ENCODE results near the gene PDE7B. TPM values are rescaled to one million over a fixed set of nuclear protein-coding genes. Genes with fewer than 3 reads are reported as not detected.
"Not testable (repeated sequence)": the region's sequence is repeated elsewhere in the genome, so short reads cannot be mapped to it uniquely, and the experiment has no call there.

Gene PDE7B
- total RNA-seq, 1 donor from 2014 or later, result 0.05 TPM

GRCh38 chr6:136104556-136104955 lies 253.1 kb downstream of the PDE7B start:
- DNase-seq (ENCODE audit: low spot score), result no peak
- no peaks in the 10 kb centered on the region for H3K36me3 Mint-ChIP-seq (ENCODE audit: low read depth)
- H3K9me3 Mint-ChIP-seq (ENCODE audit: low read depth), result peaks cover 4% of the 10 kb centered on the region
- H3K4me3 Mint-ChIP-seq (ENCODE audit: unreplicated experiment), result no peak overlapping the region
- TF ChIP-seq CTCF (IDR thresholded peaks at IDR 0.05), result no peak
- H3K27me3 Mint-ChIP-seq (ENCODE audit: low read depth), result peaks cover 1% of the 10 kb centered on the region
- H3K27ac Mint-ChIP-seq (ENCODE audit: unreplicated experiment), result no peak overlapping the region
- H3K4me1 Mint-ChIP-seq (ENCODE audit: low read depth), result no peaks in the 10 kb centered on the region

DNA sequence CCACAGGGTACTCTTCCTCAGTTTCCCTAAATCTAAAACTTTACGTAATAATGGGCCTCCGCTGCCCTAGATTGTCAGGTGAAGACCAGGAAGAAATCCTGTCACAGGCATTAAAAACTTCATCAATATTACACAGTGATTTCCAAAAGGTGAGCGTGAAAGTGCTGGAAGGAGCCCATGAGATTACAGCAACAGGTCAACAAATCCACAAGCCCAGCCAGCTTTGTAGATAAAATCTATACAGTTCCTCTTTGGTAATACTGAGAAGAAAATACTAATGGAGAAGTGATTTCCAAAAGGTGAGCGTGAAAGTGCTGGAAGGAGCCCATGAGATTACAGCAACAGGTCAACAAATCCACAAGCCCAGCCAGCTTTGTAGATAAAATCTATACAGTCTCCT lies 254.3 kb downstream of the PDE7B start:
- not testable (repeated sequence) for H3K4me1 Mint-ChIP-seq (ENCODE audit: low read depth); H3K4me3 Mint-ChIP-seq (ENCODE audit: unreplicated experiment); H3K36me3 Mint-ChIP-seq (ENCODE audit: low read depth); H3K9me3 Mint-ChIP-seq (ENCODE audit: low read depth); H3K27me3 Mint-ChIP-seq (ENCODE audit: low read depth); H3K27ac Mint-ChIP-seq (ENCODE audit: unreplicated experiment); DNase-seq (ENCODE audit: low spot score)

GRCh38 chr6:136108361-136108945 lies 257.0 kb downstream of the PDE7B start:
- no peaks in the 10 kb centered on the region for H3K9me3 Mint-ChIP-seq (ENCODE audit: low read depth)
- TF ChIP-seq CTCF (IDR thresholded peaks at IDR 0.05), result no peak
- DNase-seq (ENCODE audit: low spot score), result no peak
- H3K27me3 Mint-ChIP-seq (ENCODE audit: low read depth), result no peaks in the 10 kb centered on the region
- peaks cover 1% of the 10 kb centered on the region for H3K4me1 Mint-ChIP-seq (ENCODE audit: low read depth)
- no peak overlapping the region for H3K27ac Mint-ChIP-seq (ENCODE audit: unreplicated experiment)
- no peaks in the 10 kb centered on the region for H3K36me3 Mint-ChIP-seq (ENCODE audit: low read depth)
- H3K4me3 Mint-ChIP-seq (ENCODE audit: unreplicated experiment), result no peak overlapping the region

- Mint-ChIP-seq H3K27me3 (ENCODE audit: low read depth) (no peaks in the 10 kb centered on the region), H3K4me3 (ENCODE audit: unreplicated experiment) (no peak overlapping the region), H3K27ac (ENCODE audit: unreplicated experiment) (no peak overlapping the region), H3K36me3 (ENCODE audit: low read depth) (no peaks in the 10 kb centered on the region), H3K4me1 (ENCODE audit: low read depth) (peaks cover 5% of the 10 kb centered on the region), H3K9me3 (ENCODE audit: low read depth) (no peaks in the 10 kb centered on the region)
- no peak for TF ChIP-seq CTCF (IDR thresholded peaks at IDR 0.05)
- no peak for DNase-seq (ENCODE audit: low spot score)
These were observed 260.3 kb downstream of the PDE7B start for GRCh38 chr6:136111831-136112230.

GRCh38 chr6:136112262-136112661 lies 260.8 kb downstream of the PDE7B start:
- no peak for DNase-seq (ENCODE audit: low spot score)
- no peak overlapping the region for H3K27ac Mint-ChIP-seq (ENCODE audit: unreplicated experiment)
- TF ChIP-seq CTCF (IDR thresholded peaks at IDR 0.05), result no peak
- H3K4me3 Mint-ChIP-seq (ENCODE audit: unreplicated experiment), result no peak overlapping the region
- H3K4me1 Mint-ChIP-seq (ENCODE audit: low read depth), result peaks cover 5% of the 10 kb centered on the region
- H3K36me3 Mint-ChIP-seq (ENCODE audit: low read depth), result no peaks in the 10 kb centered on the region
- no peaks in the 10 kb centered on the region for H3K9me3 Mint-ChIP-seq (ENCODE audit: low read depth)
- no peaks in the 10 kb centered on the region for H3K27me3 Mint-ChIP-seq (ENCODE audit: low read depth)

- no peak for DNase-seq (ENCODE audit: low spot score)
- Mint-ChIP-seq H3K27ac (ENCODE audit: unreplicated experiment) (no peak overlapping the region), H3K4me3 (ENCODE audit: unreplicated experiment) (no peak overlapping the region)
These were observed 262.3 kb downstream of the PDE7B start for GRCh38 chr6:136113736-136114173.

More at GRCh38 chr6:136113736-136114173, 262.3 kb downstream of the PDE7B start:
- Mint-ChIP-seq H3K4me1 (ENCODE audit: low read depth) (peaks cover 5% of the 10 kb centered on the region), H3K9me3 (ENCODE audit: low read depth) (no peaks in the 10 kb centered on the region), H3K36me3 (ENCODE audit: low read depth) (no peaks in the 10 kb centered on the region), H3K27me3 (ENCODE audit: low read depth) (no peaks in the 10 kb centered on the region)
- no peak for TF ChIP-seq CTCF (IDR thresholded peaks at IDR 0.05)
